GM12875 (cell line): ENCODE measurements around the gene TRIO.

ENCODE experiments used
- H3K4me3 ChIP-seq: one replicate; pipeline ENCODE4 v1.5.1; 2011; ENCODE audit warnings: low read depth, low read length, control low read depth
- TF ChIP-seq, protein P1 (sequence below): IDR thresholded peaks from 2 replicates; pipeline ENCODE4 v1.5.1; 2011; ENCODE audit warnings: low read depth, mild to moderate bottlenecking, control low read depth, inconsistent platforms, low read length, moderate library complexity, borderline replicate concordance; ENCODE audit not compliant: insufficient read depth

Gene TRIO

DNA sequence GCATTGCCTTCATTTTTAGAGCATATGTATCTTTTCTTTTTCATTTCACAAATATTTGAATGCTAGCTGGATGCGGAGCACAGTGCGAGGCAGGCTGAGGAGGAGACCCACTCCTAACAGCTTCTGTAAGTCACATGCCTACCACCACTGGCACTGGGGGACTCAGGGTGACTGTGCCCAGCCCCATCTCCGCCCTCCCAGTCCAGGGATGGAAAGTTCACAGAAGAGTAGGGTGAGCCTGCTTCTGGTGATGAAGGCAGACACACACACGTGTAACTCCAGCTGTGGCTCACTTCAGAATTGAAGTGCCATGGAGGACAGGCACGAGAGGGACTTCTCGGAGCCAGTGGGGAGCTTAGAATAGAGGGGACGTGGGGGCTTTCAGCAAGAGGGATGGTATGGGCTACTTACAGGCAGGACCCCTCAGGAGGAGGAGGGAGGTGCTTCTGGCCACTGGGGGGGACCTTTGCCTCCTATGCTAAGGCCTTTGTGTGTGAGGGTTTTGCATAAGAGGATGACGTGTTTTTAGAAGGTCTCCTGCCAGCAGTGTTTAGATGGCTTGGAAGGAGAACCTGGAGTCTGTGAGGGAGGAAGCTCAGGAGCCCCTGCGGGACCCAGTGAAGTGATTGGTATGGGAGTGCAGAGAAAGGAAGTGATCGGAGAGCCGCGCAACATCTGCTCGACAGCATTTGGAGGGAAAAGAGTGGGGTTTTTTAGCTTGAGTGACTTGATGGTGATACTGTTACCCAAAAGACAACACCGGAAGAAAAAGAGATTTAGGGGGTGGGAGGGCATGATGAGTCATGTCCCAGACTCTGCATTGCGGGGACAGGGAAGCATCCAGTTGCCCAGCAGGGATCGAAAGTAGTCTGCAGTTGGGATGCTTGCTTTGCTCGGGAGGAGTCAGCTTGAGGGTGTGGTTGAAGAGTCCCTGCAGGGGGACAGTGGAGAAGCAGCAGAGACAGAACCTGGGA, 274.9 kb downstream of the TRIO start:
- TF ChIP-seq, protein P1, sequence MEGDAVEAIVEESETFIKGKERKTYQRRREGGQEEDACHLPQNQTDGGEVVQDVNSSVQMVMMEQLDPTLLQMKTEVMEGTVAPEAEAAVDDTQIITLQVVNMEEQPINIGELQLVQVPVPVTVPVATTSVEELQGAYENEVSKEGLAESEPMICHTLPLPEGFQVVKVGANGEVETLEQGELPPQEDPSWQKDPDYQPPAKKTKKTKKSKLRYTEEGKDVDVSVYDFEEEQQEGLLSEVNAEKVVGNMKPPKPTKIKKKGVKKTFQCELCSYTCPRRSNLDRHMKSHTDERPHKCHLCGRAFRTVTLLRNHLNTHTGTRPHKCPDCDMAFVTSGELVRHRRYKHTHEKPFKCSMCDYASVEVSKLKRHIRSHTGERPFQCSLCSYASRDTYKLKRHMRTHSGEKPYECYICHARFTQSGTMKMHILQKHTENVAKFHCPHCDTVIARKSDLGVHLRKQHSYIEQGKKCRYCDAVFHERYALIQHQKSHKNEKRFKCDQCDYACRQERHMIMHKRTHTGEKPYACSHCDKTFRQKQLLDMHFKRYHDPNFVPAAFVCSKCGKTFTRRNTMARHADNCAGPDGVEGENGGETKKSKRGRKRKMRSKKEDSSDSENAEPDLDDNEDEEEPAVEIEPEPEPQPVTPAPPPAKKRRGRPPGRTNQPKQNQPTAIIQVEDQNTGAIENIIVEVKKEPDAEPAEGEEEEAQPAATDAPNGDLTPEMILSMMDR: no peak
- no peak overlapping the region for H3K4me3 ChIP-seq

DNA sequence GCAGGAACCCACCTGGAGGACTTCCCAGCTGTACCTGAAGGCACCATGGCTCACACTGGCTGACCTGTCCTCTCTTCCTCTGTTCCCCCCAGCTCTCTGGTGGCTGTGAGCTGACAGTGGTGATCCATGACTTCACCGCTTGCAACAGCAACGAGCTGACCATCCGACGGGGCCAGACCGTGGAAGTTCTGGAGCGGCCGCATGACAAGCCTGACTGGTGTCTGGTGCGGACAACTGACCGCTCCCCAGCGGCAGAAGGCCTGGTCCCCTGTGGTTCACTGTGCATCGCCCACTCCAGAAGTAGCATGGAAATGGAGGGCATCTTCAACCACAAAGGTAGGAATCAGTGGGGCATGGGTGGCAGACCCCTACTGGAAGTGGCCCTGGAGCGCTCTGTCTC, 276.5 kb downstream of the TRIO start:
- H3K4me3 ChIP-seq: no peak overlapping the region
- TF ChIP-seq, protein P1: no peak

DNA sequence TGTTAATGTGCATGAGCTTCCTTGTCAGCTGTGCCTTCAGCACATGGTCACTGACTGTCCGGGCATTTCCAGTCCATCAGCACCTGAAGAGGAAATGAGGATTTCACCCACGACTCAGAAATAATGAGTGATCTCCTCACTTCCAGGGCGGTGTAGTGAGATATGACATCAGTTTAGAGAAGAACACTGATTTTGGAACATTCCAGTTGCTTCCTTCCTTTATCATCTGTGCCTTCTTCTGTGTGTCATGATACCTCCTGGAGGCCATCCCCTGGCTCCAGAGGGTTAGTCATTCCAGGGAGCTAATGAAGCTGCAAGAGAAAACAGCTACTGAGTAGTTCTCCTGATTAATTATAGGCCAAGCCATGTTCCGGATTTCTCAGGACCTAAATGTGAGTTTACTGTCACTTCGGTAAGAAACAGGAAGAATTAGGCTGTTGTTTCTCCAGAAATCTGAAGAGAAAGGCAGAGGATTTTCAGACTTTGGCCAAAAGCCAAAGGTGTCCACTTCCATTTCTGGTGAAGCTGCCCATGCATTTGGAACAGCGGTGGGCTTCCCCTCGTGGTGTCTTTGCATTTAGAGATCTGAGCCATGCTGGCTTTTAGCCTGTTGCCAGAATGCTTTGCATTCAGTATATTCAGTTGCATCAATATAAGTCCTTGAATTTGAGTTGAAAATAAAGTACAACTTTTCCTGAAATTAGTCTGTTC, 277.1 kb downstream of the TRIO start:
- TF ChIP-seq, protein P1: no peak
- no peak overlapping the region for H3K4me3 ChIP-seq

DNA sequence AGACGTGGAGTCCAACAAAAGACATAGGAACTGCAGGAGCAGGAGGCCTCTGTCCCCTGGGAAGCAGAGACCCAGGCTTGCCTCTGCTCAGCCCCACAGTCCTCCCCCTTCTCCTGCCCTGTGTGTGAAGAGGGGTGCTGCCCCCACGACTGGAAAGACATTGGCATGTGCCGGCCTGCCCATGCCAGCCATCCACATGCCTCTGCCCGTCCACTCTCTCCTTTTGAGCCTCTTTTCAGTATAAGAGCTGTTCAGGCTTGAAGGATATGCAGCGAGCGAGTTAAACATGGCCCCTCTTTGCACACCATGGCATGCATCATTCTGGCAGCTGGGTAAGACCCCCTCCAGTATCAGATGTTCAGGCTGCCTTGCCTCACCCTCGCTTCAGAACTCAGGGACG, 278.7 kb downstream of the TRIO start:
- TF ChIP-seq, protein P1: no peak

DNA sequence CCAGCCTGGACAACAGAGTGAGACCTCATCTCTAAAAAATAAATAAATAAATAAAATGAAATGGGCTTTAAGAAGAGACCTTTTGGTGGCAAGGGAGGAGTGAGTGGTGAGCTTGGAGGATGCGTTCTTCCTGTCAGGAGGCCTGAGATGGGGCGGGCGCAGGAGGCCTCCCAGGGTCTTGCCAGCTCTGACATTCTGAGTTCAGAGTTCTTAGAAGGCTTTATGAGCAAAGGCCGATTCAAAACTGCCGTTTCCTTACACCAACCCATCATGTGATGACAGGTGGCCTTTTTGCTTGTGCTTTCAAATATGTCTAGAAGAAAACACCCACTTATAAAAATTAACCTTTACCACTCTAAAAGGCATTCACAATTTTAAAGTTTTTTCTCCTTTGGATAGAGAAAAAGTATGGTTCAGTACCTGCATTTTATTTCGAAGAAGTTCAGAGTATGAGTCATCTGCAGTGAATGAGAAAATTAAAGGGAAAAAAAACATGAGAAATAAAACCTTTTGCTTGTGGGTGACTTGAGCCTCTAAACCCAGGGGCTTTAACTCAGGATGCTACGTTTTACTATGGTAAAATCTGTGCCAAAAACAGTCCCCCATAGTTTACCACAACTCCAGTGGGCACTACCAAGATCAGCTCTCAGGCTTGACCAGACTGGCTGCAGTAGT, 281.0 kb downstream of the TRIO start:
- H3K4me3 ChIP-seq: no peak overlapping the region
- TF ChIP-seq, protein P1: no peak

More for the DNA sequence above, 278.7 kb downstream of the TRIO start:
- no peak overlapping the region for H3K4me3 ChIP-seq

DNA sequence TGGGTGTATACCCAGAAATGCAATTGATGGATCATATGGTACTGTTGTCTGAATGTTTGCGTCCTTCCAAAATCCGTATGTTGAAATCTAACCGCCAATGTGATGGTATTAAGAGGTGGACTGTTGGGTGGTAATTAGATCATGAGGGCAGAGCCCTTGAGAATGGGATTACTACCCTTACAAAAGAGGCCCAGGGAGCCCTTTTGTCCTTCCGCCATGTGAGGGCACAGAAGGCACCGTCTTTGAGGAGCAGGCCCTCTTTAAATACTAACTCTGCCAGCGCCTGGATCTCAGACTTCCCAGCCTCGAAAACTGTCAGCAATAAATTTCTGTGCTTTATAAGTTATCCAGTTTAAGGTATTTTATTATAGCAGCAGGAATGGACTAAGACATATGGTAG, 282.4 kb downstream of the TRIO start:
- H3K4me3 ChIP-seq: no peak overlapping the region
- TF ChIP-seq, protein P1: no peak

DNA sequence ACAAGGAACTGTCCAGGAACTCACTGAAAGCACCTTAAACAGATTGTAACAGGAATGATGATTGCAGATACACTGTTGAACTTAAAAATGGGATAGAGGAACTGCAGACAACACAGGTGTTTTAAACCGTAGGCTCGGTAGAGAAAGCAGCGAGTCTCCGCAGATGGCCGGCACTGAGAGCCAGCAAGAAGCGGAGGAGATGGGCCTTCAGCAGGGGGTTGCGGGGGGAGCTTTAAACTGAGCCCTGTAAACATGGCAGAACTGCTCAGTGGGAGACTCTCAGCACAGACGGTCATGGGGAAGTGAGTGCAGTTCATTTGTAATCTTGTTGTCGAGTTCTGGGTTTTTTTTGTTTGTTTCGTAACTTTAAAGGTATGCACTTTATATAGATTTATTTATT, 283.4 kb downstream of the TRIO start:
- H3K4me3 ChIP-seq: no peak overlapping the region
- TF ChIP-seq, protein P1: no peak
